Measurements from ENCODE around the gene SCAF11.

The SCAF11 gene

GRCh38 chr12:45898094-45898493 lies 92.3 kb downstream of the SCAF11 start:
- H3K9ac ChIP-seq = no peak overlapping the region
- TF ChIP-seq, protein P1, sequence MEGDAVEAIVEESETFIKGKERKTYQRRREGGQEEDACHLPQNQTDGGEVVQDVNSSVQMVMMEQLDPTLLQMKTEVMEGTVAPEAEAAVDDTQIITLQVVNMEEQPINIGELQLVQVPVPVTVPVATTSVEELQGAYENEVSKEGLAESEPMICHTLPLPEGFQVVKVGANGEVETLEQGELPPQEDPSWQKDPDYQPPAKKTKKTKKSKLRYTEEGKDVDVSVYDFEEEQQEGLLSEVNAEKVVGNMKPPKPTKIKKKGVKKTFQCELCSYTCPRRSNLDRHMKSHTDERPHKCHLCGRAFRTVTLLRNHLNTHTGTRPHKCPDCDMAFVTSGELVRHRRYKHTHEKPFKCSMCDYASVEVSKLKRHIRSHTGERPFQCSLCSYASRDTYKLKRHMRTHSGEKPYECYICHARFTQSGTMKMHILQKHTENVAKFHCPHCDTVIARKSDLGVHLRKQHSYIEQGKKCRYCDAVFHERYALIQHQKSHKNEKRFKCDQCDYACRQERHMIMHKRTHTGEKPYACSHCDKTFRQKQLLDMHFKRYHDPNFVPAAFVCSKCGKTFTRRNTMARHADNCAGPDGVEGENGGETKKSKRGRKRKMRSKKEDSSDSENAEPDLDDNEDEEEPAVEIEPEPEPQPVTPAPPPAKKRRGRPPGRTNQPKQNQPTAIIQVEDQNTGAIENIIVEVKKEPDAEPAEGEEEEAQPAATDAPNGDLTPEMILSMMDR (conservative IDR thresholded peaks at IDR 0.05; ENCODE audit: low read depth, low read length) = no peak
- H3K79me2 ChIP-seq (ENCODE audit: insufficient read depth, low read depth) = no peaks in the 10 kb centered on the region
- H2AFZ ChIP-seq (ENCODE audit: low read depth) = no peak overlapping the region
- no peaks in the 10 kb centered on the region for H3K4me1 ChIP-seq (ENCODE audit: low read depth, poor library complexity, severe bottlenecking)
- H4K20me1 ChIP-seq (ENCODE audit: insufficient read depth) = no peaks in the 10 kb centered on the region
- no peak overlapping the region for H3K27ac ChIP-seq
- H3K4me3 ChIP-seq (IDR thresholded peaks at IDR 0.05; ENCODE audit: insufficient read depth, low read depth, low read length) = no peak overlapping the region
- 0 out of 2 replicates have a peak, but pooled peaks cover 11% of the 10 kb centered on the region for H3K36me3 ChIP-seq (ENCODE audit: insufficient read depth)
- no peak overlapping the region for H3K4me2 ChIP-seq
- no peaks in the 10 kb centered on the region for H3K27me3 ChIP-seq (ENCODE audit: insufficient read depth, low read depth)

GRCh38 chr12:45895961-45896360 lies 94.4 kb downstream of the SCAF11 start:
- TF ChIP-seq, protein P1 (conservative IDR thresholded peaks at IDR 0.05; ENCODE audit: low read depth, low read length) = no peak
- Histone ChIP-seq H3K4me3 (IDR thresholded peaks at IDR 0.05; ENCODE audit: insufficient read depth, low read depth, low read length) (no peak overlapping the region), H3K4me2 (no peak overlapping the region), H3K9ac (no peak overlapping the region), H3K36me3 (ENCODE audit: insufficient read depth) (0 out of 2 replicates have a peak, but pooled peaks cover 11% of the 10 kb centered on the region), H2AFZ (ENCODE audit: low read depth) (no peak overlapping the region), H4K20me1 (ENCODE audit: insufficient read depth) (no peaks in the 10 kb centered on the region), H3K4me1 (ENCODE audit: low read depth, poor library complexity, severe bottlenecking) (no peaks in the 10 kb centered on the region), H3K27me3 (ENCODE audit: insufficient read depth, low read depth) (no peaks in the 10 kb centered on the region), H3K27ac (no peak overlapping the region), H3K79me2 (ENCODE audit: insufficient read depth, low read depth) (no peaks in the 10 kb centered on the region)

DNA sequence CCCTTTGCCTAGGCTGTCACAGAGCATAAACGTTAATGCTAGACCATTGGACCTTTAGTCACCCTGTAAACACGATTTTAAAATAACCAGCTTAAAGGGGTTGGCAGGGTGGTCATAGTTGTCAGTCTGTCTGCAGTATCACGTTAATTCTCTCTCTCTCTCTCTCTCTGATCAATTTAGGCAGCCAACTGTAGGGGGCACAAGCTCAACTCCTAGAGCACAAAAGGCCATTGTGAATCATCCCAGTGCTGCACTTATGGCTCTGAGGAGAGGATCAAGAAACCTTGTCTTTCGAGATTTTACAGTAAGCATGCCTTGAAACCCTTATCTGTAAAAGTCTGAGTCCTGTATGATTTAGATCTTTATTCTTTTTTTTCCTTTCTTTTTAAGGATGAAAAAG lies 97.1 kb downstream of the SCAF11 start:
- H3K79me2 ChIP-seq (ENCODE audit: insufficient read depth, low read depth) = no peaks in the 10 kb centered on the region
- no peak overlapping the region for H3K9ac ChIP-seq
- H3K27me3 ChIP-seq (ENCODE audit: insufficient read depth, low read depth) = no peaks in the 10 kb centered on the region
- H3K4me2 ChIP-seq = no peak overlapping the region
- H3K27ac ChIP-seq = no peak overlapping the region
- TF ChIP-seq, protein P1 (conservative IDR thresholded peaks at IDR 0.05; ENCODE audit: low read depth, low read length) = no peak
- no peak overlapping the region for H3K4me3 ChIP-seq (IDR thresholded peaks at IDR 0.05; ENCODE audit: insufficient read depth, low read depth, low read length)
- no peak overlapping the region for H2AFZ ChIP-seq (ENCODE audit: low read depth)
- H3K4me1 ChIP-seq (ENCODE audit: low read depth, poor library complexity, severe bottlenecking) = no peaks in the 10 kb centered on the region
- H3K36me3 ChIP-seq (ENCODE audit: insufficient read depth) = 0 out of 2 replicates have a peak, but pooled peaks cover 11% of the 10 kb centered on the region
- no peaks in the 10 kb centered on the region for H4K20me1 ChIP-seq (ENCODE audit: insufficient read depth)

DNA sequence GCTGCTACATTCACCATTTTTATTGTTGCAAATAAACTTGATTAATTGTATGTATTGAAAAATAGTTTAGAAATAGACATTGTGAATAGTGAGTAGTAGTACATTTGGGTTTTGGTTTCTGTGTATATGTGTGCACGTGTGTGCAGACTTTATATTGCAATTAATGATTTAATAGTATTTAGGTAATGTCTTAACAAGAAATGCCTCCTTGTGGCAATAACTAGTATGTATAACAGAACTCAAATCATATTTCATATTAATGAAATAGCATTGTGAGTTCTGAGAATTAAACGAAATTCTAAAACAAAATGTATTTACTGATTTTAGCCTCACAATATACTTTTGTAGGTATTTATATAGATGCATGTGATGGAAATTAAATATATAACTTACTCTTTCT lies 100.1 kb downstream of the SCAF11 start:
- H3K79me2 ChIP-seq (ENCODE audit: insufficient read depth, low read depth) = no peaks in the 10 kb centered on the region
- no peaks in the 10 kb centered on the region for H3K27me3 ChIP-seq (ENCODE audit: insufficient read depth, low read depth)
- H3K27ac ChIP-seq = no peak overlapping the region
- H3K9ac ChIP-seq = no peak overlapping the region
- no peaks in the 10 kb centered on the region for H3K4me1 ChIP-seq (ENCODE audit: low read depth, poor library complexity, severe bottlenecking)
- H3K4me3 ChIP-seq (IDR thresholded peaks at IDR 0.05; ENCODE audit: insufficient read depth, low read depth, low read length) = no peak overlapping the region
- TF ChIP-seq, protein P1 (conservative IDR thresholded peaks at IDR 0.05; ENCODE audit: low read depth, low read length) = no peak; the same call in 1 of the 2 replicates
- no peak overlapping the region for H2AFZ ChIP-seq (ENCODE audit: low read depth)
- no peaks in the 10 kb centered on the region for H4K20me1 ChIP-seq (ENCODE audit: insufficient read depth)
- H3K36me3 ChIP-seq (ENCODE audit: insufficient read depth) = peaks cover 11% of the 10 kb centered on the region; the same call in 1 of the 2 replicates
- H3K4me2 ChIP-seq = no peak overlapping the region
